ENCODE results near the gene TYR. TPM values are rescaled to one million over a fixed set of nuclear protein-coding genes. Genes with fewer than 3 reads are reported as not detected.

TYR gene
- total RNA-seq: not detected

DNA sequence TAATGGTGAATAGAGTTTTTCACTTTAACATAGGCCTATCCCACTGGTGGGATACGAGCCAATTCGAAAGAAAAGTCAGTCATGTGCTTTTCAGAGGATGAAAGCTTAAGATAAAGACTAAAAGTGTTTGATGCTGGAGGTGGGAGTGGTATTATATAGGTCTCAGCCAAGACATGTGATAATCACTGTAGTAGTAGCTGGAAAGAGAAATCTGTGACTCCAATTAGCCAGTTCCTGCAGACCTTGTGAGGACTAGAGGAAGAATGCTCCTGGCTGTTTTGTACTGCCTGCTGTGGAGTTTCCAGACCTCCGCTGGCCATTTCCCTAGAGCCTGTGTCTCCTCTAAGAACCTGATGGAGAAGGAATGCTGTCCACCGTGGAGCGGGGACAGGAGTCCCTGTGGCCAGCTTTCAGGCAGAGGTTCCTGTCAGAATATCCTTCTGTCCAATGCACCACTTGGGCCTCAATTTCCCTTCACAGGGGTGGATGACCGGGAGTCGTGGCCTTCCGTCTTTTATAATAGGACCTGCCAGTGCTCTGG lies at the start of gene TYR:
Gene TYR, plus strand, starts transcription at position 185 of the 541 bp plus-strand sequence. Its CDS starts 79 bp downstream, at position 264.
- H3K27me3 Mint-ChIP-seq: no peaks in the 10 kb centered on the region
- H3K9me3 Mint-ChIP-seq: no peaks in the 10 kb centered on the region
- no peaks in the 10 kb centered on the region for H3K36me3 Mint-ChIP-seq (ENCODE audit: low read depth)
- DNase-seq: no peak
- H3K27ac Mint-ChIP-seq: no peak within 1 kb of the TSS
- H3K4me3 Mint-ChIP-seq: no peak within 1 kb of the TSS
- ChIA-PET POLR2A (no interaction called here), CTCF (no interaction called here)
- peaks cover 2% of the 10 kb centered on the region for H3K4me1 Mint-ChIP-seq

- CTCF ChIA-PET: no interaction called here
- no peaks in the 10 kb centered on the region for H3K36me3 Mint-ChIP-seq (ENCODE audit: low read depth)
- no peaks in the 10 kb centered on the region for H3K27me3 Mint-ChIP-seq
- DNase-seq: no peak
- no peak overlapping the region for H3K27ac Mint-ChIP-seq
- H3K4me1 Mint-ChIP-seq: no peaks in the 10 kb centered on the region
- H3K4me3 Mint-ChIP-seq: no peak overlapping the region
- POLR2A ChIA-PET: no interaction called here
- H3K9me3 Mint-ChIP-seq: no peaks in the 10 kb centered on the region
Measured at GRCh38 chr11:89136606-89137005, 41.1 kb upstream of the TYR start.

DNA sequence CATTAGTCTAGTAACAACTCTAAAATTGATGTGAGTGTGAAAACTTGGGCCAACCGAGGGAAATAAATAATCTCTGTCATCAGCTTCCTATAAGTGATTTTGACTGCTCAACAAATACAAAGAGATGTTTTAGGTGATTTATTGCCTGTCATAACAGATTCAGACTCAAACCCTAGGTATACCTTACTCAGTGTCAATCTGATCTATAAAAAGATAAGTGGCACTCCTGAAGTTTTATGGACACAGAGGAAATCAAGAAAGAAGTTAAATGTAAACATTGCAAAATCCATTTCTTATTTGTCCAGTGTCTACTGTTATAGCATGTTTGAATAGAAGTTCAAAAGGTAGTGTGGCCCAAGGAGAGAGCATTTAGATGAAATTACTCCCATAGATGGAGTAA lies 30.4 kb upstream of the TYR start:
- Mint-ChIP-seq H3K27ac (no peak overlapping the region), H3K36me3 (ENCODE audit: low read depth) (no peaks in the 10 kb centered on the region), H3K9me3 (no peaks in the 10 kb centered on the region), H3K4me3 (no peak overlapping the region), H3K4me1 (no peaks in the 10 kb centered on the region), H3K27me3 (peaks cover 4% of the 10 kb centered on the region)
- DNase-seq: no peak
- CTCF ChIA-PET: no interaction called here
- POLR2A ChIA-PET: no interaction called here

GRCh38 chr11:89159974-89160373 lies 17.7 kb upstream of the TYR start:
- Mint-ChIP-seq H3K27me3 (no peaks in the 10 kb centered on the region), H3K27ac (no peak overlapping the region), H3K4me3 (no peak overlapping the region), H3K9me3 (no peaks in the 10 kb centered on the region), H3K4me1 (no peaks in the 10 kb centered on the region), H3K36me3 (ENCODE audit: low read depth) (no peaks in the 10 kb centered on the region)
- CTCF ChIA-PET: no interaction called here
- POLR2A ChIA-PET: no interaction called here
- DNase-seq: no peak

DNA sequence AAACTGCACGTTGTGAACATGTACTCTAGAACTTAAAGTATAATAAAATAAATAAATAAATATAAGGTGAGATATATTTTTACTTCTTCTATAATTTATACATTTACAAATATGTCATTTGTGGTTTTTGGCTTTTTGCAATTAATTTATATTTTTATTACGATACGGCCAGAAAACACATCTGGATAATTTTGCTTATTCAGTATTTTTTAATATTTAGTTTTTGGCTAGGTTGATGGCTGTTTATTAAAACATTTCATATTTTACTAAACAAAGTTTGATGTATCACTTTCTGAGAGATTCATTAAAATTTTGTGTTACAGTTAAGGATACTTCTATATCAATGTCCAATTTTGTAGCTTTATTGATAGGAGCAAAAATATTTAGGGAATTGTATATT lies 15.7 kb upstream of the TYR start:
- H3K27ac Mint-ChIP-seq: no peak overlapping the region
- no peaks in the 10 kb centered on the region for H3K27me3 Mint-ChIP-seq
- no peak overlapping the region for H3K4me3 Mint-ChIP-seq
- H3K36me3 Mint-ChIP-seq (ENCODE audit: low read depth): no peaks in the 10 kb centered on the region
- ChIA-PET POLR2A (no interaction called here), CTCF (no interaction called here)
- H3K9me3 Mint-ChIP-seq: no peaks in the 10 kb centered on the region
- no peak for DNase-seq
- no peaks in the 10 kb centered on the region for H3K4me1 Mint-ChIP-seq

DNA sequence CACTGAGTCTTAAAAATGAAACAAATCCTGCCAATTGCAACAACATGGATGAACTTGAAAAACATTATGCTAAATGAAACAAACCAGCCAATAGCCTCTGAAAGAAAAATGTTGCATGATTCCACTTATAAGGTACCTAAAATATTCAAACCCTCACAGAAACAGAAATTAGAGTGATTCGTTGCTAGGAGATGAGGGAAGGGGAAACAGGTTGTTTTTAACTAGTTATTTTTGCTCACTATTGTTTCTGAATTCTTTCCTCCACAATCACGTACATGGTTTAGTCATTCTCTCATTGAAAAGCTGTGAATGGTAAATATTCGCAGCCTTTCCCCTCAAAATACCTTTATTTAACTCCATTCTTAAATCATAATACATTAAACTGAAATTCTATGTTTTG lies 14.0 kb upstream of the TYR start:
- DNase-seq: no peak
- H3K4me1 Mint-ChIP-seq: no peaks in the 10 kb centered on the region
- no peak overlapping the region for H3K4me3 Mint-ChIP-seq
- no peak overlapping the region for H3K27ac Mint-ChIP-seq
- no peaks in the 10 kb centered on the region for H3K27me3 Mint-ChIP-seq
- ChIA-PET POLR2A (no interaction called here), CTCF (no interaction called here)
- H3K9me3 Mint-ChIP-seq: no peaks in the 10 kb centered on the region
- no peaks in the 10 kb centered on the region for H3K36me3 Mint-ChIP-seq (ENCODE audit: low read depth)

DNA sequence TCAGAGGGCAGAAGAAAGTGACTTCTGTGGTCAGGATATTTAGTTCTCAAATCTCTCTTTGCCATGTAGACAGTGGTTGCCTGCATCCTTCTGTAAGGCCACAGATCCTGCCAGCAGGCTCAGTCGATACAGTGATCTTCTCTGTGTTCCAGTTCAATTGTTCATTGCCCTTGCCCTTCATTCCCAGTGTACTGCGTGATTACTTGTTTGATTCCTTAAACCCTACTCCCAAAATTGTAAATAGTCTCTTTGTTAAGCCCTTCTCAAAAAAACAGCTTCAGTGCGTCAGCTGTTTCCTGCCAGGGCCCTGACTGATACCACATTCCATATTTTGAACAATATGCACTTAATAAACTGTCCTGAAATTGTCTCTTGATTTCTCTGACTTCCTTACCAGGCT lies 9.3 kb upstream of the TYR start:
- Mint-ChIP-seq H3K36me3 (ENCODE audit: low read depth) (no peaks in the 10 kb centered on the region), H3K27ac (no peak overlapping the region), H3K9me3 (no peaks in the 10 kb centered on the region), H3K27me3 (no peaks in the 10 kb centered on the region), H3K4me3 (no peak overlapping the region), H3K4me1 (no peaks in the 10 kb centered on the region)
- POLR2A ChIA-PET: no interaction called here
- CTCF ChIA-PET: no interaction called here
- DNase-seq: no peak

DNA sequence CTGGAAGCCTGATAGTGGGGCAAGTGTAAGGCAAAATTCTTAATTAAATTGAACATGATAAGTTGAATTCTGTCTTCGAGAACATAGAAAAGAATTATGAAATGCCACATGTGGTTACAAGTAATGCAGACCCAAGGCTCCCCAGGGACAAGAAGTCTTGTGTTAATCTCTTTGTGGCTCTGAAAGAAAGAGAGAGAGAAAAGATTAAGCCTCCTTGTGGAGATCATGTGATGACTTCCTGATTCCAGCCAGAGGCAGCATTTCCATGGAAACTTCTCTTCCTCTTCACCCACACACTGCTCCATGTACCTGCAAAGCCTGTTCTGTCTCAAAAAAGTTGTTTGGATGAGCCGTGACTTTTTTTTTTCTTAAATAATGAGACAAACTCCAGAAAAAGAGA lies 1.9 kb upstream of the TYR start:
- POLR2A ChIA-PET: no interaction called here

GRCh38 chr11:89176938-89177337 lies 737 bp upstream of the TYR start:
- no peak overlapping the region for H3K4me3 Mint-ChIP-seq

More for the DNA sequence above, 1.9 kb upstream of the TYR start:
- no peak for DNase-seq
- H3K27ac Mint-ChIP-seq: no peak overlapping the region
- CTCF ChIA-PET: no interaction called here
- no peak overlapping the region for H3K4me3 Mint-ChIP-seq
- no peaks in the 10 kb centered on the region for H3K36me3 Mint-ChIP-seq (ENCODE audit: low read depth)
- no peaks in the 10 kb centered on the region for H3K27me3 Mint-ChIP-seq
- no peaks in the 10 kb centered on the region for H3K4me1 Mint-ChIP-seq
- H3K9me3 Mint-ChIP-seq: no peaks in the 10 kb centered on the region

GRCh38 chr11:89181111-89181510 lies 3.4 kb downstream of the TYR start:
- DNase-seq: no peak
- ChIA-PET POLR2A (no interaction called here), CTCF (no interaction called here)
- no peaks in the 10 kb centered on the region for H3K27me3 Mint-ChIP-seq
- H3K4me3 Mint-ChIP-seq: no peak overlapping the region
- no peaks in the 10 kb centered on the region for H3K36me3 Mint-ChIP-seq (ENCODE audit: low read depth)
- no peak overlapping the region for H3K27ac Mint-ChIP-seq
- no peaks in the 10 kb centered on the region for H3K9me3 Mint-ChIP-seq
- peaks cover 2% of the 10 kb centered on the region for H3K4me1 Mint-ChIP-seq

More at GRCh38 chr11:89176938-89177337, 737 bp upstream of the TYR start:
- Mint-ChIP-seq H3K9me3 (no peaks in the 10 kb centered on the region), H3K27me3 (no peaks in the 10 kb centered on the region), H3K36me3 (ENCODE audit: low read depth) (no peaks in the 10 kb centered on the region), H3K27ac (no peak overlapping the region), H3K4me1 (peaks cover 2% of the 10 kb centered on the region)
- ChIA-PET POLR2A (no interaction called here), CTCF (no interaction called here)
- DNase-seq: no peak

DNA sequence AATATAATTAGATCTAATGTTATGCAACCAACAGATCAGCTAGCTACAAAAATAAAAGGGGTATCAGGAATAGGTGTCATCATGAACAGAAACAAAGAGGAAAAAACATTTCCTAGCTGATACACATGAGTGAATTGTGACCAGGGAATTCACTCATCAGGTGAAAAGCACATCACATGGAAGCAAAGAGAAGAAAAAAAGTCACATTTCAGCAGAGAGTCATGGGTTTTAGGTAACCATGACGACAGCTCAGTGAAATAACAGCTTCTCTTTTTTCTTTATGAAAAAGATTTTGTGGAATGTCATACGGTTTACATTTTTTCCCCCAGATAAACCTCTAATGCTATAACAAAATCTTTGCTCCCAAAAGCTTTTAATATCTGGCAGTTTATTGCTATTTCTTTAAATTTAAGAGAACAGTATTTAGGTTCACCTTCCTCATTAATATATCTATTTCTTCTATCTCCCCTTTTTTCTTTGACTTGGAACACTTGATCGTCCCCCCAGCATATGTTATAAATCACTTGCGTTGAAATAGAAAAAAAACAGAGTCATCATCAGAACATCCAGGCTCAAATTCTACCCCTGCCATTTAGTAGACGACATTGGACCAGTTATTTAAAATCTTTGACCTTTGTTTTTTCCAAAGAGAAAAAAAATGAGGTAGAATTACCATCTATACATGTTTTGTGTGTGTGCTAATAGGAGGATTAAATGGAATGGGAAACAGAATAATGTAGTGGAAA lies 5.3 kb downstream of the TYR start:
- Mint-ChIP-seq H3K4me1 (peaks cover 2% of the 10 kb centered on the region), H3K9me3 (no peaks in the 10 kb centered on the region), H3K36me3 (ENCODE audit: low read depth) (no peaks in the 10 kb centered on the region), H3K4me3 (no peak overlapping the region), H3K27me3 (no peaks in the 10 kb centered on the region), H3K27ac (no peak overlapping the region)
- no peak for DNase-seq
- POLR2A ChIA-PET: no interaction called here
- CTCF ChIA-PET: no interaction called here

DNA sequence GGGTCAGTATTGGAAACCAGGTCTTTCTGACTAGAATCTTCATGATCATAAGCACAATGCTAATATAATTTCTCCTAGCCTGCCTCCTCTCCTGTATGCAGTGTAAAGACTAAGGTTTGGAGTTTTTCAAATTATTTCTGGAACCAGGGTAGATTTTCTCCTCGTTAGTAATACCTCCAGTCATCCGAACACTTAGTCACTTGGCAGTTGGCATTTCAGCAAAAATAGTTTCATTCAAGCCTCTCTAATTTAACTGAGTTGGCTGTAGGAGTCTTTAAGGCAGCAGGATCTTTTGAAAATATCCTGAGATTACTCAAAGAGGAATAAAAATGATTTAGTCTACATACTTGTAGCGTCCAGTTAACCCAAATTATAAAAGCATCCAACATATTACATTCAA lies 6.3 kb downstream of the TYR start:
- H3K4me1 Mint-ChIP-seq: peaks cover 2% of the 10 kb centered on the region
- no peak overlapping the region for H3K4me3 Mint-ChIP-seq
- H3K27ac Mint-ChIP-seq: no peak overlapping the region
- POLR2A ChIA-PET: no interaction called here
- no peaks in the 10 kb centered on the region for H3K27me3 Mint-ChIP-seq
- no peaks in the 10 kb centered on the region for H3K36me3 Mint-ChIP-seq (ENCODE audit: low read depth)
- CTCF ChIA-PET: no interaction called here
- H3K9me3 Mint-ChIP-seq: no peaks in the 10 kb centered on the region
- DNase-seq: no peak

DNA sequence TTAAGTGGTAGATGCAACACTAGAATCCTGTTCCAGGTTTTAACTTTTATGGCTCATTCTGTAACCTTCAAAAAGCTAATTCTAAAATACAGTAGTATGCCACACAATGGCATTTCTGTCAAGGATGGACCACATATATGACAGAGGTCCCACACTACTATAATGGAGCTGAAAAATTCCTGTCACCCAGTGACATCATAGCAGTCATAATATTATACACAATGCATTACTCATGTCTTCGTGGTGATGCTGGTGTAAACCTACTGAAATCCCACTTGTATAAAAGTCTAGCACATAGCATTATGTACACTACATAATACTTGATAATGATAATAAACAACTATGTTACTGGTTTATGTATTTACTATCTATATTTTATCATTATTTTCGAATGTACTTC lies 12.1 kb downstream of the TYR start:
- ChIA-PET POLR2A (no interaction called here), CTCF (interaction anchor here (1.1 kb wide), 1 partner anchor 12 kb away, joined by 3 read pairs; no protein-coding TSS in a partner anchor)
- no peaks in the 10 kb centered on the region for H3K4me1 Mint-ChIP-seq
- no peak overlapping the region for H3K4me3 Mint-ChIP-seq
- DNase-seq: no peak
- H3K9me3 Mint-ChIP-seq: no peaks in the 10 kb centered on the region
- H3K27ac Mint-ChIP-seq: no peak overlapping the region
- H3K36me3 Mint-ChIP-seq (ENCODE audit: low read depth): no peaks in the 10 kb centered on the region
- no peaks in the 10 kb centered on the region for H3K27me3 Mint-ChIP-seq

GRCh38 chr11:89201138-89201537 lies 23.5 kb downstream of the TYR start:
- Mint-ChIP-seq H3K4me1 (no peaks in the 10 kb centered on the region), H3K36me3 (ENCODE audit: low read depth) (no peaks in the 10 kb centered on the region), H3K4me3 (no peak overlapping the region), H3K9me3 (no peaks in the 10 kb centered on the region), H3K27me3 (no peaks in the 10 kb centered on the region), H3K27ac (no peak overlapping the region)
- ChIA-PET POLR2A (no interaction called here), CTCF (interaction anchor here (0.7 kb wide), 1 partner anchor 75 kb away, joined by 5 read pairs; no protein-coding TSS in a partner anchor)
- no peak for DNase-seq

Measured in activated CD4-positive, alpha-beta T cell treated with anti-CD3 and anti-CD28 coated beads, Interleukin-2, amount 10 ng/mL, durations not matched to agents 7 days and 5 days (primary cell).